ENCODE results near the gene NDUFB7. TPM values are rescaled to one million over a fixed set of nuclear protein-coding genes. Genes with fewer than 3 reads are reported as not detected.
"Not testable (repeated sequence)": the region's sequence is repeated elsewhere in the genome, so short reads cannot be mapped to it uniquely, and the experiment has no call there.

Gene NDUFB7
- polyA plus RNA-seq, 1 donor (not counting 4 experiments of a cell fraction or from before 2014, with no cell fraction given) = 146 TPM

DNA sequence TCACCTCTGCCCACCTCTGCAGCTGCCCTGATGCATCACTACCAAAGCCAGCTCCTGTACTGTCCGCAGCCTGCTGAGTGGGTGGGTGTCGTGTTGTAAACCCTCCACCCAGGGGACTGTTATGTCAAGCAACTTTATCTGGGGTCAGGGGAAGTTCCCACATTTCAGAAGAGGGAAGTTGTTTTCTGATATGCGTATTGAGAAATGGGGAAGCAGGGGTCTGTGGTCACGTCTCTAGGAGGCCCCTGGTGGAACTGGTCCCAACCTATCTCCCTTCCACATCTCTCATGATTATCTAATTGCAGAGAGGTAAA lies 42.2 kb upstream of the NDUFB7 start:
- TF ChIP-seq EZH2 (IDR thresholded peaks at IDR 0.05; ENCODE audit: low read length) = no peak
- TF ChIP-seq, protein P1, sequence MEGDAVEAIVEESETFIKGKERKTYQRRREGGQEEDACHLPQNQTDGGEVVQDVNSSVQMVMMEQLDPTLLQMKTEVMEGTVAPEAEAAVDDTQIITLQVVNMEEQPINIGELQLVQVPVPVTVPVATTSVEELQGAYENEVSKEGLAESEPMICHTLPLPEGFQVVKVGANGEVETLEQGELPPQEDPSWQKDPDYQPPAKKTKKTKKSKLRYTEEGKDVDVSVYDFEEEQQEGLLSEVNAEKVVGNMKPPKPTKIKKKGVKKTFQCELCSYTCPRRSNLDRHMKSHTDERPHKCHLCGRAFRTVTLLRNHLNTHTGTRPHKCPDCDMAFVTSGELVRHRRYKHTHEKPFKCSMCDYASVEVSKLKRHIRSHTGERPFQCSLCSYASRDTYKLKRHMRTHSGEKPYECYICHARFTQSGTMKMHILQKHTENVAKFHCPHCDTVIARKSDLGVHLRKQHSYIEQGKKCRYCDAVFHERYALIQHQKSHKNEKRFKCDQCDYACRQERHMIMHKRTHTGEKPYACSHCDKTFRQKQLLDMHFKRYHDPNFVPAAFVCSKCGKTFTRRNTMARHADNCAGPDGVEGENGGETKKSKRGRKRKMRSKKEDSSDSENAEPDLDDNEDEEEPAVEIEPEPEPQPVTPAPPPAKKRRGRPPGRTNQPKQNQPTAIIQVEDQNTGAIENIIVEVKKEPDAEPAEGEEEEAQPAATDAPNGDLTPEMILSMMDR (optimal IDR thresholded peaks at IDR 0.05 in 1 of 3, IDR thresholded peaks at IDR 0.05 in 1 of 3, conservative IDR thresholded peaks at IDR 0.05 in 1 of 3; ENCODE audit: extremely low read depth in 1 of 3, insufficient read depth in 2 of 3, low read length in 3 of 3) = no peak
- no peak for FAIRE-seq

DNA sequence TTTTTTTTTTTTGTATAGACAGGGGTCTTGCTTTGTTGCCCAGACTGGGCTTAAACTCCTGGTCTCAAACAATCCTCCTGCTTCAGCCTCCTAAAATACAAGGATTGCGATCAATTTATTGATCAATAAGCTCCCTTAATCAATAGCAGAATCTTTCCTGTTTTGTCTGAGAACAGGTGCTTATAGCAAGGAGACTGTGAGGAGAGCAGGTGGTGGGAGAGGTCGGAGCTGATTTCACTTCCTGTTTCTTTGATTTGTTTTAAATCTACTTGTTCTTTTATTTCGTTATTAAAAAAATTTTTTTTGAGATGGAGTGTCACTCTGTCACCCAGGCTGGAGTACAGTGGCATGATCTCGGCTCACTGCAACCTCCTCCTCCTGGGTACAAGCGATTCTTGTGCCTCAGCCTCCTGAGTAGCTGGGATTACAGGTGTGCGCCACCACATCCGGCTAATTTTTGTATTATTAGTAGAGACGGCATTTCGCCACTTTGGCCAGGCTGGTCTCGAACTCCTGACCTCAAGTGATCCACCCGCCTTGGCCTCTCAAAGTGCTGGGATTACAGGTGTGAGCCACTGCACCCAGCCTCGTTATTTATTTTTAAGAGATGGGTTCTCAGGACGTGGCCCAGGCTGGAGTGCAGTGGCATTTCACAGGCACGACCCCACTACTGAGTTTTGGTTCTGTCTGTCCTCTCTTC lies 41.7 kb upstream of the NDUFB7 start:
- H3K9me1 ChIP-seq (ENCODE audit: control insufficient read depth, extremely low read depth, insufficient read depth, low read length); DNase-seq (ENCODE audit: low read depth, low spot score); H3K36me3 ChIP-seq (ENCODE audit: control insufficient read depth in 2 of 2, extremely low read depth in 1 of 2, insufficient read depth in 2 of 2, low read length in 2 of 2); dilution Hi-C loops (cut with MboI; ENCODE audit: extremely low pct_ligation_motif_present, low sequenced_read_pairs); H3K9me3 ChIP-seq (ENCODE audit: control insufficient read depth, low read depth, low read length); H3K4me2 ChIP-seq (ENCODE audit: control insufficient read depth, extremely low read depth, insufficient read depth, low read depth, low read length); FAIRE-seq; H4K20me1 ChIP-seq (ENCODE audit: control insufficient read depth, extremely low read depth, insufficient read depth, low read length); H3K27ac ChIP-seq (ENCODE audit: control insufficient read depth, insufficient read depth, low read length); H3K79me2 ChIP-seq (ENCODE audit: control insufficient read depth, insufficient read depth, low read length); H2AFZ ChIP-seq (ENCODE audit: control insufficient read depth, low read length); H3K4me1 ChIP-seq (ENCODE audit: control insufficient read depth, extremely low read depth, insufficient read depth, low read length); H3K4me3 ChIP-seq (ENCODE audit: control insufficient read depth in 2 of 3, extremely low read depth in 1 of 3, insufficient read depth in 2 of 3, low read depth in 1 of 3, low read length in 3 of 3); H3K9ac ChIP-seq (ENCODE audit: control insufficient read depth, extremely low read depth, insufficient read depth, low read length); H3K27me3 ChIP-seq (ENCODE audit: control insufficient read depth, extremely low read depth, insufficient read depth, low read length): not testable (repeated sequence)

More for the DNA sequence above, 42.2 kb upstream of the NDUFB7 start:
- Histone ChIP-seq H3K9me3 (ENCODE audit: control insufficient read depth, low read depth, low read length) (peaks cover 1% of the 10 kb centered on the region), H3K27ac (ENCODE audit: control insufficient read depth, insufficient read depth, low read length) (no peak overlapping the region), H3K4me3 (ENCODE audit: control insufficient read depth in 2 of 3, extremely low read depth in 1 of 3, insufficient read depth in 2 of 3, low read depth in 1 of 3, low read length in 3 of 3) (no peak overlapping the region), H3K9me1 (ENCODE audit: control insufficient read depth, extremely low read depth, insufficient read depth, low read length) (no peaks in the 10 kb centered on the region), H3K27me3 (ENCODE audit: control insufficient read depth, extremely low read depth, insufficient read depth, low read length) (no peaks in the 10 kb centered on the region), H2AFZ (ENCODE audit: control insufficient read depth, low read length) (no peak overlapping the region), H3K36me3 (ENCODE audit: control insufficient read depth in 2 of 2, extremely low read depth in 1 of 2, insufficient read depth in 2 of 2, low read length in 2 of 2) (no peaks in the 10 kb centered on the region), H3K4me2 (ENCODE audit: control insufficient read depth, extremely low read depth, insufficient read depth, low read depth, low read length) (no peak overlapping the region), H3K9ac (ENCODE audit: control insufficient read depth, extremely low read depth, insufficient read depth, low read length) (no peak overlapping the region), H3K79me2 (ENCODE audit: control insufficient read depth, insufficient read depth, low read length) (no peaks in the 10 kb centered on the region), H3K4me1 (ENCODE audit: control insufficient read depth, extremely low read depth, insufficient read depth, low read length) (no peaks in the 10 kb centered on the region), H4K20me1 (ENCODE audit: control insufficient read depth, extremely low read depth, insufficient read depth, low read length) (no peaks in the 10 kb centered on the region)
- no peak for DNase-seq (ENCODE audit: low read depth, low spot score)
- dilution Hi-C loops (cut with MboI; ENCODE audit: extremely low pct_ligation_motif_present, low sequenced_read_pairs) = no loop called here

DNA sequence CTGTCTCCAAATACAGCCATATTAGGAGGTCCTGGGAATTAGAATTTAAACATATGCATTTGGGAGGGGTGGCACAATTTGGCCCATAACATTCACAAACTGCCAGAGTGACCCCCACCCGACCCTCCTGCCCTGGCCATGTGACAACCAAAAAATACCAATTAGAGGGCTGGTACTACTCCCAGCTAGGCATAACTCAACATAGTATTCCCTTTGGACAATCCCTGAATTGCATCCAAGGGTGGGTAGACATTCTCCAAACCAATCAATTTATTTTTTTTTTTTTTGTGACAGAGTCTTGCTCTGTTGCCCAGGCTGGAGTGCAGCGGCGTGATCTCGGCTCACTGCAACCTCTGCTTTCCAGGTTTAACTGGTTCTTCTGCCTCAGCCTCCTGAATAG lies 40.8 kb upstream of the NDUFB7 start:
- H3K9me3 ChIP-seq (ENCODE audit: control insufficient read depth, low read depth, low read length) = no peaks in the 10 kb centered on the region
- no peak overlapping the region for H3K4me3 ChIP-seq (ENCODE audit: control insufficient read depth in 2 of 3, extremely low read depth in 1 of 3, insufficient read depth in 2 of 3, low read depth in 1 of 3, low read length in 3 of 3)
- H3K27me3 ChIP-seq (ENCODE audit: control insufficient read depth, extremely low read depth, insufficient read depth, low read length) = no peaks in the 10 kb centered on the region
- H3K27ac ChIP-seq (ENCODE audit: control insufficient read depth, insufficient read depth, low read length) = no peak overlapping the region
- no peaks in the 10 kb centered on the region for H3K4me1 ChIP-seq (ENCODE audit: control insufficient read depth, extremely low read depth, insufficient read depth, low read length)
- no peaks in the 10 kb centered on the region for H3K79me2 ChIP-seq (ENCODE audit: control insufficient read depth, insufficient read depth, low read length)
- H4K20me1 ChIP-seq (ENCODE audit: control insufficient read depth, extremely low read depth, insufficient read depth, low read length) = no peaks in the 10 kb centered on the region
- no peak for DNase-seq (ENCODE audit: low read depth, low spot score)
- no peak for FAIRE-seq
- H3K9me1 ChIP-seq (ENCODE audit: control insufficient read depth, extremely low read depth, insufficient read depth, low read length) = no peaks in the 10 kb centered on the region
- H3K4me2 ChIP-seq (ENCODE audit: control insufficient read depth, extremely low read depth, insufficient read depth, low read depth, low read length) = no peak overlapping the region
- TF ChIP-seq, protein P1 (optimal IDR thresholded peaks at IDR 0.05 in 1 of 3, IDR thresholded peaks at IDR 0.05 in 1 of 3, conservative IDR thresholded peaks at IDR 0.05 in 1 of 3; ENCODE audit: extremely low read depth in 1 of 3, insufficient read depth in 2 of 3, low read length in 3 of 3) = no peak
- TF ChIP-seq EZH2 (IDR thresholded peaks at IDR 0.05; ENCODE audit: low read length) = no peak
- H3K9ac ChIP-seq (ENCODE audit: control insufficient read depth, extremely low read depth, insufficient read depth, low read length) = no peak overlapping the region
- dilution Hi-C loops (cut with MboI; ENCODE audit: extremely low pct_ligation_motif_present, low sequenced_read_pairs) = no loop called here
- H3K36me3 ChIP-seq (ENCODE audit: control insufficient read depth in 2 of 2, extremely low read depth in 1 of 2, insufficient read depth in 2 of 2, low read length in 2 of 2) = no peaks in the 10 kb centered on the region
- no peak overlapping the region for H2AFZ ChIP-seq (ENCODE audit: control insufficient read depth, low read length)

DNA sequence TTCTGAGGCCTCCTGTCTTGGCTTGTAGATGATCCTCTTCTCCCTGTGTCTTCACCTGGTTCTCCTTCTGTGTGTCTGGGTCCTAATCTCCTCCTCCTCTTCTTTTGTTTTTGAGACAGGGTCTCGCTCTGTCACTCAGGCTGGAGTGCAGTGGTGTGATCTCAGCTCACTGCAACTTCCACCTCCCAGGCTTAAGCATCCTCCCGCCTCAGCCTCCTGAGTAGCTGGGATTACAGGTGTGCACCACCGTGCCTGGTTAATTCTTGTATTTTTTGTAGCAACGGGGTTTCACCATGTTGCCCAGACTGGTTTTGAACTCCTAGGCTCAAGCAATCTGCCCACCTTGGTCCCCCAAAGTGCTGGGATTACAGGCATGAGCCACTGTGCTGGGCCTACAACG lies 40.4 kb upstream of the NDUFB7 start:
- dilution Hi-C loops (cut with MboI; ENCODE audit: extremely low pct_ligation_motif_present, low sequenced_read_pairs); DNase-seq (ENCODE audit: low read depth, low spot score); H3K27ac ChIP-seq (ENCODE audit: control insufficient read depth, insufficient read depth, low read length); FAIRE-seq; H3K79me2 ChIP-seq (ENCODE audit: control insufficient read depth, insufficient read depth, low read length); H3K4me2 ChIP-seq (ENCODE audit: control insufficient read depth, extremely low read depth, insufficient read depth, low read depth, low read length); H3K27me3 ChIP-seq (ENCODE audit: control insufficient read depth, extremely low read depth, insufficient read depth, low read length); H2AFZ ChIP-seq (ENCODE audit: control insufficient read depth, low read length); H3K4me3 ChIP-seq (ENCODE audit: control insufficient read depth in 2 of 3, extremely low read depth in 1 of 3, insufficient read depth in 2 of 3, low read depth in 1 of 3, low read length in 3 of 3); H4K20me1 ChIP-seq (ENCODE audit: control insufficient read depth, extremely low read depth, insufficient read depth, low read length); H3K36me3 ChIP-seq (ENCODE audit: control insufficient read depth in 2 of 2, extremely low read depth in 1 of 2, insufficient read depth in 2 of 2, low read length in 2 of 2); H3K9ac ChIP-seq (ENCODE audit: control insufficient read depth, extremely low read depth, insufficient read depth, low read length); H3K9me3 ChIP-seq (ENCODE audit: control insufficient read depth, low read depth, low read length); H3K4me1 ChIP-seq (ENCODE audit: control insufficient read depth, extremely low read depth, insufficient read depth, low read length); H3K9me1 ChIP-seq (ENCODE audit: control insufficient read depth, extremely low read depth, insufficient read depth, low read length): not testable (repeated sequence)

Data from keratinocyte (primary cell).